ENCODE measurements around the gene CNTN4.
"Not testable (repeated sequence)": the region's sequence is repeated elsewhere in the genome, so short reads cannot be mapped to it uniquely, and the experiment has no call there.

Gene CNTN4

GRCh38 chr3:2526926-2527325 lies 428.3 kb downstream of the CNTN4 start:
- no peaks in the 10 kb centered on the region for H3K36me3 ChIP-seq (ENCODE audit: control insufficient read depth, insufficient read depth, low read length)
- no peak overlapping the region for H3K9ac ChIP-seq (ENCODE audit: low read depth, low read length)
- H3K4me3 ChIP-seq (ENCODE audit: low read depth, low read length), result no peak overlapping the region
- no peaks in the 10 kb centered on the region for H3K27me3 ChIP-seq (ENCODE audit: control insufficient read depth, insufficient read depth, low read length)
- H3K9me3 ChIP-seq (ENCODE audit: control insufficient read depth, insufficient read depth, low read length), result no peaks in the 10 kb centered on the region
- no peaks in the 10 kb centered on the region for H3K4me1 ChIP-seq (ENCODE audit: control insufficient read depth, insufficient read depth, low read length)

GRCh38 chr3:2527328-2527727 lies 428.7 kb downstream of the CNTN4 start:
- H3K4me1 ChIP-seq (ENCODE audit: control insufficient read depth, insufficient read depth, low read length); H3K36me3 ChIP-seq (ENCODE audit: control insufficient read depth, insufficient read depth, low read length); H3K4me3 ChIP-seq (ENCODE audit: low read depth, low read length); H3K9ac ChIP-seq (ENCODE audit: low read depth, low read length); H3K27me3 ChIP-seq (ENCODE audit: control insufficient read depth, insufficient read depth, low read length); H3K9me3 ChIP-seq (ENCODE audit: control insufficient read depth, insufficient read depth, low read length): not testable (repeated sequence)

DNA sequence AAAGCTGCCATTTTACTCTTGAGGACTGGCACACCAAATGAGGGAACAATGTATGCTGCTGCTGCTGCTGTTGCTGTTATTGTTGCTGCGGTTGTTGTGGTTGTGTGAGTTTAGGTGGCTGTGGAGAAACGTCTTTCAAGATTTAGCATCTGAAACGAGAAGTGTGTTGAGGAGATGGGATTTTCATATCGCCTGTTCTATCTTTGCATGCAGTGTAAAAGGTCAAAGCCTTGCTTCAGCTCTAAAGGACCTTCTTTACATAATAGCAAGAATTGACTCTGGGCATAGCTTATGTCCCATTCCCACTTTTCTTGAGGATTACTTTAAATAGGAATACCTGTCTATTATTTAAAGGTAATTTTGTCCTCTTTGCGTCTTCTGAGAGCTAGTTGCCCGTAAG lies 436.1 kb downstream of the CNTN4 start:
- not testable (repeated sequence) for H3K4me1 ChIP-seq (ENCODE audit: control insufficient read depth, insufficient read depth, low read length); H3K27me3 ChIP-seq (ENCODE audit: control insufficient read depth, insufficient read depth, low read length); H3K9ac ChIP-seq (ENCODE audit: low read depth, low read length); H3K4me3 ChIP-seq (ENCODE audit: low read depth, low read length); H3K9me3 ChIP-seq (ENCODE audit: control insufficient read depth, insufficient read depth, low read length); H3K36me3 ChIP-seq (ENCODE audit: control insufficient read depth, insufficient read depth, low read length)

DNA sequence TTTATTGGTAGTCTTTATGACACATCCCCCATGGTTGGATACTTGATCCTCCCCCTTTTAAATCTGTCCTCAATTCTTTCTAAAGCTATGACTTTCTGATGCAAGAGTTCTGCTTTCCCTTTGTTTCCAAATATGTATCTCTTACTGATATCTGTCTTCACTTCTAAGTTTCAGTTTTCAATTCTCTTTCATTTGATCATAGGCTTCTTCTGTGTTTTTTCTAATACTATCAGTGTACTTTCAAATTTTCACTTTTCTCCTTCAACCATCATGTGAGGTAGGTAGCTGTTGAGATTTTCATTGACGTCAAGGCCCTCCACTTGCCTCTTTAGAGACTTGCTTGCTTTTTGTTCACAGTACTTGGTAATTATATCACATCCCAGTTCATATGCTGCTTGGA lies 436.5 kb downstream of the CNTN4 start:
- H3K4me3 ChIP-seq (ENCODE audit: low read depth, low read length), result no peak overlapping the region
- no peaks in the 10 kb centered on the region for H3K36me3 ChIP-seq (ENCODE audit: control insufficient read depth, insufficient read depth, low read length)
- H3K27me3 ChIP-seq (ENCODE audit: control insufficient read depth, insufficient read depth, low read length), result no peaks in the 10 kb centered on the region
- no peak overlapping the region for H3K9ac ChIP-seq (ENCODE audit: low read depth, low read length)
- no peaks in the 10 kb centered on the region for H3K9me3 ChIP-seq (ENCODE audit: control insufficient read depth, insufficient read depth, low read length)
- H3K4me1 ChIP-seq (ENCODE audit: control insufficient read depth, insufficient read depth, low read length), result no peaks in the 10 kb centered on the region

DNA sequence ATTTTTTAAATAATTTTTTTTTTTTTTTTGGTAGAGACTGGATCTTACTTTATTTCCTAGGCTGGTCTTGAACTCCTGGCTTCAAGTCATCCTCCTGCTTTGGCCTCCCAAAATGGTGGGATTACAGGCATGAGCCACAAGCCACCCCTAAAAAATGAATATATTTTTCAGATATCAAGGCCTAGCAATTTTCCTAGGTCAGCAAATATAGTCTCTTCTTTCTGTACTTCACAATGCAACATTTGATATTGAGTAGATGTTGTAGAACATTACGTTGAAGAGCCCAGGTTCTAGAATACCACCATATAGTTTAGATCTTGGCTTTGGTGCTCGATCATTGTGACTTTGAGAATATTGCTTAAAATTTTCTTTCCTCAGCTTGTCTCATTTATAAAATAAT lies 437.9 kb downstream of the CNTN4 start:
- Histone ChIP-seq H3K4me3 (ENCODE audit: low read depth, low read length) (no peak overlapping the region), H3K36me3 (ENCODE audit: control insufficient read depth, insufficient read depth, low read length) (no peaks in the 10 kb centered on the region), H3K9me3 (ENCODE audit: control insufficient read depth, insufficient read depth, low read length) (no peaks in the 10 kb centered on the region), H3K9ac (ENCODE audit: low read depth, low read length) (no peak overlapping the region), H3K4me1 (ENCODE audit: control insufficient read depth, insufficient read depth, low read length) (no peaks in the 10 kb centered on the region), H3K27me3 (ENCODE audit: control insufficient read depth, insufficient read depth, low read length) (no peaks in the 10 kb centered on the region)

- Histone ChIP-seq H3K9ac (ENCODE audit: low read depth, low read length) (no peak overlapping the region), H3K9me3 (ENCODE audit: control insufficient read depth, insufficient read depth, low read length) (no peaks in the 10 kb centered on the region), H3K4me1 (ENCODE audit: control insufficient read depth, insufficient read depth, low read length) (no peaks in the 10 kb centered on the region), H3K36me3 (ENCODE audit: control insufficient read depth, insufficient read depth, low read length) (no peaks in the 10 kb centered on the region), H3K27me3 (ENCODE audit: control insufficient read depth, insufficient read depth, low read length) (no peaks in the 10 kb centered on the region), H3K4me3 (ENCODE audit: low read depth, low read length) (no peak overlapping the region)
Measured at GRCh38 chr3:2540115-2540514, 441.4 kb downstream of the CNTN4 start.

DNA sequence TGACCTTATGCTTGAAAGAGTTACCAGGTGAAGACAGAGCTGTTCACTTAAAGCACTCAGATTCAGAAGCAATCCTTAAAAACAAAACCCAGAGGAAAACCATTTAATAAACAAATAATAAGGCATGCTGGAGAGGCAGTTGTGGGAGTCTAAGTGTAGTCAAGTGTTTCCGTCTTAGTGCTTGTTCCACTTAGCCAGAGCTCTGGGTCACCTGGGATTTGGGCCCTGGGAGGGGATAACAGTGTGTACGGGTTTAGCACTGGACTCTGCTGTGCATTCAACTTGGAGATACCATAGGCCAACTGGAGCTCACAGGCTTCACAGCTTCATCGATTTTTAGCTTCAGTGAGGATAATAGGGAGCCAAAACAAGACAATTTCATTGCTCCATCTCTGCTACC lies 444.6 kb downstream of the CNTN4 start:
- H3K36me3 ChIP-seq (ENCODE audit: control insufficient read depth, insufficient read depth, low read length), result no peaks in the 10 kb centered on the region
- no peaks in the 10 kb centered on the region for H3K9me3 ChIP-seq (ENCODE audit: control insufficient read depth, insufficient read depth, low read length)
- H3K27me3 ChIP-seq (ENCODE audit: control insufficient read depth, insufficient read depth, low read length), result no peaks in the 10 kb centered on the region
- H3K4me1 ChIP-seq (ENCODE audit: control insufficient read depth, insufficient read depth, low read length), result no peaks in the 10 kb centered on the region
- H3K9ac ChIP-seq (ENCODE audit: low read depth, low read length), result no peak overlapping the region
- H3K4me3 ChIP-seq (ENCODE audit: low read depth, low read length), result no peak overlapping the region

GRCh38 chr3:2544212-2544611 lies 445.5 kb downstream of the CNTN4 start:
- H3K27me3 ChIP-seq (ENCODE audit: control insufficient read depth, insufficient read depth, low read length), result no peaks in the 10 kb centered on the region
- H3K9ac ChIP-seq (ENCODE audit: low read depth, low read length), result no peak overlapping the region
- H3K9me3 ChIP-seq (ENCODE audit: control insufficient read depth, insufficient read depth, low read length), result no peaks in the 10 kb centered on the region
- H3K36me3 ChIP-seq (ENCODE audit: control insufficient read depth, insufficient read depth, low read length), result no peaks in the 10 kb centered on the region
- H3K4me3 ChIP-seq (ENCODE audit: low read depth, low read length), result no peak overlapping the region
- H3K4me1 ChIP-seq (ENCODE audit: control insufficient read depth, insufficient read depth, low read length), result no peaks in the 10 kb centered on the region

DNA sequence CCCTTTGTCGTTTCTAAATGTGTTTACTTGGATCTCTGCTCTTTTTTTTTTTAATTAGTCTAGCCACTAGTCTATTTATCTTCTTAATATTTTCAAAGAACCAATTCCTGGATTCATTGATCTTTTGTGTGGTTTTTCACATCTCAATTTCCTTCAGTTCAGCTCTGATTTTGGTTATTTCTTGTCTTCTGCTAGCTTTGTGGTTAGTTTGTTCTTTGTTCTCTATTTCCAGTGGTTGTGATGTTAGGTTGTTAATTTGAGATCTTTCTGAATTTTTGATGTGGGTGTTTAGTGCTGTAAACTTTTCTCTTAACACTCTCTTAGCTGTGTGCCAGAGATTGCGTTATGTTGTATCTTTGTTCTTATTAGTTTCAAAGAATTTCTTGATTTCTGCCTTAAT lies 446.1 kb downstream of the CNTN4 start:
- H3K4me1 ChIP-seq (ENCODE audit: control insufficient read depth, insufficient read depth, low read length), result no peaks in the 10 kb centered on the region
- no peak overlapping the region for H3K9ac ChIP-seq (ENCODE audit: low read depth, low read length)
- no peaks in the 10 kb centered on the region for H3K9me3 ChIP-seq (ENCODE audit: control insufficient read depth, insufficient read depth, low read length)
- no peak overlapping the region for H3K4me3 ChIP-seq (ENCODE audit: low read depth, low read length)
- no peaks in the 10 kb centered on the region for H3K36me3 ChIP-seq (ENCODE audit: control insufficient read depth, insufficient read depth, low read length)
- no peaks in the 10 kb centered on the region for H3K27me3 ChIP-seq (ENCODE audit: control insufficient read depth, insufficient read depth, low read length)

- no peaks in the 10 kb centered on the region for H3K4me1 ChIP-seq (ENCODE audit: control insufficient read depth, insufficient read depth, low read length)
- H3K27me3 ChIP-seq (ENCODE audit: control insufficient read depth, insufficient read depth, low read length), result no peaks in the 10 kb centered on the region
- no peaks in the 10 kb centered on the region for H3K36me3 ChIP-seq (ENCODE audit: control insufficient read depth, insufficient read depth, low read length)
- no peak overlapping the region for H3K9ac ChIP-seq (ENCODE audit: low read depth, low read length)
- H3K9me3 ChIP-seq (ENCODE audit: control insufficient read depth, insufficient read depth, low read length), result no peaks in the 10 kb centered on the region
- no peak overlapping the region for H3K4me3 ChIP-seq (ENCODE audit: low read depth, low read length)
Measured at GRCh38 chr3:2547049-2547448, 448.4 kb downstream of the CNTN4 start.

DNA sequence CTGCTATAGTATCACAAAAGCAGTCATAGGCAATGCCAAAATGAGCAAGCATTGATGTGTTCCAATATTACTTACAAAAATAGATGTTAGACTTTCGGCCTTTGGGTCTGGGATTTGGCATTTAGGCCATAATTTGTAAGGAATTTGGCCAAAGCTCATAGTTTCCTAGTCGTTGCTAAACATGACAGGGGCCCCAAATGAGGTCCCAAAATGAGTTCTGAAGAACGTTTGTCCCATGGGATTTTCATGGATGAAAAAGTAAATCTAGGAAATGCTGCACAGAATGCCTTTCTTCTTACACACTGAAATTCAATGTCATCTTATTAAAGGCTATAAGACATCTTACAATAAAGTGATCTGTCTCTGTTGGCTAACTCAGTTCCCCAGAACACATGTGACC lies 456.0 kb downstream of the CNTN4 start:
- no peak overlapping the region for H3K4me3 ChIP-seq (ENCODE audit: low read depth, low read length)
- no peaks in the 10 kb centered on the region for H3K36me3 ChIP-seq (ENCODE audit: control insufficient read depth, insufficient read depth, low read length)
- no peaks in the 10 kb centered on the region for H3K9me3 ChIP-seq (ENCODE audit: control insufficient read depth, insufficient read depth, low read length)
- H3K27me3 ChIP-seq (ENCODE audit: control insufficient read depth, insufficient read depth, low read length), result no peaks in the 10 kb centered on the region
- H3K4me1 ChIP-seq (ENCODE audit: control insufficient read depth, insufficient read depth, low read length), result no peaks in the 10 kb centered on the region
- H3K9ac ChIP-seq (ENCODE audit: low read depth, low read length), result no peak overlapping the region

- no peak overlapping the region for H3K4me3 ChIP-seq (ENCODE audit: low read depth, low read length)
- no peaks in the 10 kb centered on the region for H3K27me3 ChIP-seq (ENCODE audit: control insufficient read depth, insufficient read depth, low read length)
- H3K9me3 ChIP-seq (ENCODE audit: control insufficient read depth, insufficient read depth, low read length), result no peaks in the 10 kb centered on the region
- H3K9ac ChIP-seq (ENCODE audit: low read depth, low read length), result no peak overlapping the region
- no peaks in the 10 kb centered on the region for H3K4me1 ChIP-seq (ENCODE audit: control insufficient read depth, insufficient read depth, low read length)
- no peaks in the 10 kb centered on the region for H3K36me3 ChIP-seq (ENCODE audit: control insufficient read depth, insufficient read depth, low read length)
Measured at GRCh38 chr3:2558796-2559195, 460.1 kb downstream of the CNTN4 start.

DNA sequence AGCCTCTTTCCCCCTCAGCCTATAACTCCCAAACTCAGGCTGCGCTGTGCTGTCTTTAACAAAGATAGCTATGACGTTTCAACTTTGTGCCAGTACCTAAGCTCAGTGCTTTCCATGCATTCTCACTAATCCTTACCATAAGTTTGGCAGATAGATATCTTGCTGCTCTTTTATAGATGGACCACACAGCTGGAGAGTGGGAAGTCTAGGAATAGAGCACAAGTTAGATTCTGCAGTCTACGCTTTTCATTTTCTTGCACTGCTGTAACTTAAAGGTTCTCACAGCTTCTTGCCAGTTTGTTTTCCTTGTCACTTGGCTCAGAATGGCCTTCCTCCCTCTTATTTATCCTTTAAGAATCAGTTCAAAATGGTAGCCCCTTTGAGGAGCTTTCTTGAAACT lies 468.8 kb downstream of the CNTN4 start:
- H3K4me1 ChIP-seq (ENCODE audit: control insufficient read depth, insufficient read depth, low read length), result no peaks in the 10 kb centered on the region
- H3K36me3 ChIP-seq (ENCODE audit: control insufficient read depth, insufficient read depth, low read length), result no peaks in the 10 kb centered on the region

More for the DNA sequence above, 468.8 kb downstream of the CNTN4 start:
- Histone ChIP-seq H3K27me3 (ENCODE audit: control insufficient read depth, insufficient read depth, low read length) (no peaks in the 10 kb centered on the region), H3K9ac (ENCODE audit: low read depth, low read length) (no peak overlapping the region), H3K9me3 (ENCODE audit: control insufficient read depth, insufficient read depth, low read length) (no peaks in the 10 kb centered on the region), H3K4me3 (ENCODE audit: low read depth, low read length) (no peak overlapping the region)
